ENCODE data around the gene PLCB4. TPM values are rescaled to one million over a fixed set of nuclear protein-coding genes. Genes with fewer than 3 reads are reported as not detected.
"Not testable (repeated sequence)": the region's sequence is repeated elsewhere in the genome, so short reads cannot be mapped to it uniquely, and the experiment has no call there.

Gene PLCB4
- total RNA-seq, 4 donors from 2014 or later: 2.3 to 3.9 (median 3.3) TPM

DNA sequence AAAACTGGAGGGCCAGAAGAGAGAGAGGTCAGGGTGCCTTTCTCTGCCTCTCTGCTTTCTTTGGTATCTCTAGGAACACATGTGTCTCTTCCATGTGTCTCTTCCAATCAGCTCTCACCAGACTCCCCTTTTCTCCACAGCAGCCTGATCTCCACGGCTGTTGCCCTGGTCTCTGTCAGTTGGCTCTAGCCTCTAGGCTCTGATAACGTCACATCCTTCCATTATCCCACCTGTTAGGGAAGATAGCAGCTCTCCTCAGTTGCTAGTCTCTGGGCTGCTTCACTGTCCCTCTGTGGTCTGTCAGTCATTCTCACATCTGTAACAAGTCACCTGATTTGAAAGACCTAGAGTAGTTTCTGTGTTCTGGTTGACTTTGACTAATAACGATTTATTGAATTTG is 80.2 kb downstream of the PLCB4 start:
- Histone ChIP-seq H3K36me3 (no peaks in the 10 kb centered on the region), H3K4me3 (no peak overlapping the region), H3K27me3 (no peaks in the 10 kb centered on the region), H3K4me1 (no peaks in the 10 kb centered on the region), H3K27ac (no peak overlapping the region), H3K9me3 (no peaks in the 10 kb centered on the region)
- DNase-seq (no peak), ATAC-seq (no peak)
- TF ChIP-seq POLR2A (IDR thresholded peaks at IDR 0.05): no peak
- no peak for TF ChIP-seq CTCF (IDR thresholded peaks at IDR 0.05 in 4 of 5, conservative IDR thresholded peaks at IDR 0.05 in 1 of 5)
- in situ Hi-C loops (cut with MboI; ENCODE audit: low sequenced_read_pairs in 4 of 4): no loop called here
- intact Hi-C loops (cut with DNase I; ENCODE audit: low total_unique reads): no loop called here

DNA sequence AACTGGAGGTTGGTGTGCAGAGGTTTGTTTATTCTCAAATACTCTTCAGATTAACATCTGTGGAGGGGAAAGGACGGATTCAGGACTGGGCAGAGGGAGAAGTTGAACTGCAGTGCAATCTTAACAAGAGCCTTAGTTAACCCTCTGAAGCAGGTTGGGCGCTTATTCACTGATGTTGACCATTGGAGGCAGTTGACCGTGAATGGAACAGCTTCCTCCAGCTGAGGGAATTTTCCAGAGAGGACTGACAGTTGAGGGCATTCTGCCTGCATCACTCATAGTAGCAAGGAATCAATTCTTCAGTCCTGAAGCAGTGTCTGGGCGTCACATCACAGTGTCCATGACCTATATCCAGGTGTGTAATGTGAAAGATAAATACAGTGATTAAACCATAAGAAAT is 80.9 kb downstream of the PLCB4 start:
- no peak overlapping the region for H3K27ac ChIP-seq
- H3K36me3 ChIP-seq: no peaks in the 10 kb centered on the region
- intact Hi-C loops (cut with DNase I; ENCODE audit: low total_unique reads): no loop called here
- H3K4me1 ChIP-seq: no peaks in the 10 kb centered on the region
- no peak for DNase-seq
- H3K4me3 ChIP-seq: no peak overlapping the region
- H3K27me3 ChIP-seq: no peaks in the 10 kb centered on the region
- no peaks in the 10 kb centered on the region for H3K9me3 ChIP-seq
- in situ Hi-C loops (cut with MboI; ENCODE audit: low sequenced_read_pairs in 4 of 4): loop anchor here in 1 of 4 donors (25.0 kb wide), 1 partner anchor 287 kb away; no protein-coding TSS in a partner anchor
- TF ChIP-seq CTCF (IDR thresholded peaks at IDR 0.05 in 4 of 5, conservative IDR thresholded peaks at IDR 0.05 in 1 of 5) (no peak), POLR2A (IDR thresholded peaks at IDR 0.05) (no peak)
- no peak for ATAC-seq

GRCh38 chr20:9150679-9151078 is 81.8 kb downstream of the PLCB4 start:
- in situ Hi-C loops (cut with MboI; ENCODE audit: low sequenced_read_pairs in 4 of 4) (loop anchor here in 1 of 4 donors (25.0 kb wide), 1 partner anchor 288 kb away; no protein-coding TSS in a partner anchor), intact Hi-C loops (cut with DNase I; ENCODE audit: low total_unique reads) (no loop called here)

DNA sequence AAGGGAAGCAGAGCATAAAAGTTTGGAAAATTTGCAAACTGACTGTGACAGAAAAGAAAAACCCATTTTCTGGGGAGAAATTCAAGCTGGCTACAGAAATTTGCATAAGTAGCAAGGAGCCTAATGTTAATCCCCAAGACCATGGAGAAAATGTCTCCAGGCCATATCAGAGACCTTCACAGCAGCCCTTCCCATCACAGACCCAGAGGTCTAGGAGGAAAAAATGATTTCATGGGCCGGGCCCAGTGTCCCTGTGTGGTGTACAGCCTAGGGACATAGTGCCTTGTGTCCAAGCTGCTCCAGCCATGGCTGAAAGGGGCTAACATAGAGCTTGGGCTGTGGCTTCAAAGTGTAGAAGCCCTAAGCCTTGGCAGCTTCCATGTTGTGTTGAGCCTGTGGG is 83.3 kb downstream of the PLCB4 start:
- intact Hi-C loops (cut with DNase I; ENCODE audit: low total_unique reads); ATAC-seq; DNase-seq; H3K36me3 ChIP-seq; H3K4me1 ChIP-seq; H3K27me3 ChIP-seq; H3K4me3 ChIP-seq; H3K9me3 ChIP-seq; H3K27ac ChIP-seq: not testable (repeated sequence)
- in situ Hi-C loops (cut with MboI; ENCODE audit: low sequenced_read_pairs in 4 of 4): loop anchor here in 1 of 4 donors (25.0 kb wide), 1 partner anchor 290 kb away; no protein-coding TSS in a partner anchor

More at GRCh38 chr20:9150679-9151078, 81.8 kb downstream of the PLCB4 start:
- no peak for TF ChIP-seq POLR2A (IDR thresholded peaks at IDR 0.05)
- TF ChIP-seq CTCF (IDR thresholded peaks at IDR 0.05 in 4 of 5, conservative IDR thresholded peaks at IDR 0.05 in 1 of 5): no peak
- Histone ChIP-seq H3K36me3 (no peaks in the 10 kb centered on the region), H3K27ac (no peak overlapping the region), H3K4me3 (no peak overlapping the region), H3K9me3 (no peaks in the 10 kb centered on the region), H3K4me1 (no peaks in the 10 kb centered on the region), H3K27me3 (no peaks in the 10 kb centered on the region)
- DNase-seq (no peak), ATAC-seq (no peak)

DNA sequence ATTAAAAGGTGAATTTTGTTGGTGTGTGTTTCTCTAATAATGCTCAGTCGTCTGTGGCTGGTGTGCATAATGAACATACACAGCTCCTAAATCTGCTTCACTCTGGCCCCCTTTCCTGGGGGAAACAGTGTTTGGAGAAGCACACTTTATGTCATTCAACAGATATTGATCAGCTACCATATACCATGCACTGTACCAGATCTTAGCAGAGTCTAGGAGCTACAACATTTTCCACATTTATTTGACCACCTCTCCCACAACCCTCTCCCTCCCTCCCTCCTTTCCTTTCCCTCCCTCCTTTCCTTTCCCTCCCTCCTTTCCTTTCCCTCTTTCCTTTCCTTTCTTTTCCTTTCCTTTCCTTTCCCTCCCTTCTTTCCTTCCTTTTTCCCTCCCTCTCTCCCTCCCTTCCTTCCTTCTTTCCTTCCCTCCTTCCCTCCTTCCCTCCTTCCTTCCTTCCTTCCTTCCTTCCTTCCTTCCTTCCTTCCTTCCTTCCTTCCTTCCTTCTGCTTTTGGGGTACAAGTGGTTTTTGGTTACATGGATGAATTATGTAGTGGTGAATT is 85.7 kb downstream of the PLCB4 start:
- H3K9me3 ChIP-seq: no peaks in the 10 kb centered on the region
- in situ Hi-C loops (cut with MboI; ENCODE audit: low sequenced_read_pairs in 4 of 4) (loop anchor here in 1 of 4 donors (25.0 kb wide), 1 partner anchor 292 kb away; no protein-coding TSS in a partner anchor), intact Hi-C loops (cut with DNase I; ENCODE audit: low total_unique reads) (no loop called here)
- H3K27ac ChIP-seq: no peak overlapping the region
- H3K4me3 ChIP-seq: no peak overlapping the region
- no peaks in the 10 kb centered on the region for H3K36me3 ChIP-seq
- no peaks in the 10 kb centered on the region for H3K4me1 ChIP-seq
- no peaks in the 10 kb centered on the region for H3K27me3 ChIP-seq
- no peak for TF ChIP-seq CTCF (IDR thresholded peaks at IDR 0.05 in 4 of 5, conservative IDR thresholded peaks at IDR 0.05 in 1 of 5)
- no peak for TF ChIP-seq POLR2A (IDR thresholded peaks at IDR 0.05)
- DNase-seq (no peak), ATAC-seq (no peak)

All from gastrocnemius medialis (tissue), 4 donors.